IPS-18c (cell line): Measurements from ENCODE around the gene IQCH.
A peak's percentile ranks its signal among the peaks of the same experiment; 100 is the strongest.

Experiments
- H3K4me3 ChIP-seq: 2 replicates; pipeline ENCODE4 v1.7.0; 2013; ENCODE audit warnings: low read depth, mild to moderate bottlenecking, low read length, moderate library complexity; ENCODE audit not compliant: insufficient read depth
- H3K9me3 ChIP-seq: one replicate; pipeline ENCODE4 v1.6.1; 2013; ENCODE audit warnings: mild to moderate bottlenecking, low read length, moderate library complexity; ENCODE audit not compliant: control insufficient read depth, insufficient read depth

IQCH gene

GRCh38 chr15:67510597-67511190 lies 256.1 kb downstream of the IQCH start:
- H3K9me3 ChIP-seq, result no peaks in the 10 kb centered on the region
- H3K4me3 ChIP-seq, result no peak overlapping the region

DNA sequence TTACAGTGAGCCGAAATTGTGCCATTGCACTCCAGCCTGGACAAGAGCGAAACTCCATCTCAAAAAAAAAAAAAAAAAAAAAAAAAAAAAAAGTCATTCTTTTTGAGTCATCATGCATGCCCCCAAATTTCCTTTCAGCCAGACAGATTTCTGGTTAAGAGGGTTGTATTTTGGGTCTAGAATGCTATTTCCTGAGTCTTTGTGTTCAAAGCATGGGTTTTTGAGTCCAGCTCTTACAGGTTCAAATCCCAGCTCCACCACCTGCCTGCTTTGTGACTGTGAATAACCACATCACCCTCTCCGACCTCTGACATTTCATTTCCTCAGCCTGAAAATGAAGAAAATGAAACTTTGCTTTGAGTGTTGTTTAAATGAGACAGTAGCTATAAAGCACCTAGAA lies 257.0 kb downstream of the IQCH start:
- Histone ChIP-seq H3K4me3 (no peak overlapping the region), H3K9me3 (no peaks in the 10 kb centered on the region)

- Histone ChIP-seq H3K4me3 (no peak overlapping the region), H3K9me3 (no peaks in the 10 kb centered on the region)
These were observed 257.6 kb downstream of the IQCH start for GRCh38 chr15:67512140-67512539.

- no peaks in the 10 kb centered on the region for H3K9me3 ChIP-seq
- no peak overlapping the region for H3K4me3 ChIP-seq
These were observed 258.5 kb downstream of the IQCH start for GRCh38 chr15:67512933-67513714.

- Histone ChIP-seq H3K4me3 (no peak overlapping the region), H3K9me3 (no peaks in the 10 kb centered on the region)
These were observed 260.5 kb downstream of the IQCH start for GRCh38 chr15:67515090-67515489.

- no peak overlapping the region for H3K4me3 ChIP-seq
- H3K9me3 ChIP-seq, result peaks cover 2% of the 10 kb centered on the region
These were observed 261.0 kb downstream of the IQCH start for GRCh38 chr15:67515557-67515956.

GRCh38 chr15:67520321-67521028 lies 265.9 kb downstream of the IQCH start:
- H3K4me3 ChIP-seq, result peak overlapping the region; percentile 86
- H3K9me3 ChIP-seq, result peaks cover 3% of the 10 kb centered on the region

- peak within 1 kb of the TSS; percentile 86 for H3K4me3 ChIP-seq
- peaks cover 3% of the 10 kb centered on the region for H3K9me3 ChIP-seq
These were observed 266.6 kb downstream of the IQCH start, which contains the start of gene C15orf61 for GRCh38 chr15:67521029-67521782. TSS of gene C15orf61 (plus strand) at chr15:67521131. CDS start at chr15:67521249, 118 bp downstream.

- peak overlapping the region; percentile 86 for H3K4me3 ChIP-seq
- H3K9me3 ChIP-seq, result peaks cover 3% of the 10 kb centered on the region
These were observed 267.4 kb downstream of the IQCH start for GRCh38 chr15:67521783-67522568.

GRCh38 chr15:67523330-67523729 lies 268.7 kb downstream of the IQCH start:
- H3K4me3 ChIP-seq, result no peak overlapping the region

GRCh38 chr15:67524235-67524634 lies 269.6 kb downstream of the IQCH start:
- peaks cover 3% of the 10 kb centered on the region for H3K9me3 ChIP-seq
- H3K4me3 ChIP-seq, result no peak overlapping the region

More at GRCh38 chr15:67523330-67523729, 268.7 kb downstream of the IQCH start:
- peaks cover 3% of the 10 kb centered on the region for H3K9me3 ChIP-seq

DNA sequence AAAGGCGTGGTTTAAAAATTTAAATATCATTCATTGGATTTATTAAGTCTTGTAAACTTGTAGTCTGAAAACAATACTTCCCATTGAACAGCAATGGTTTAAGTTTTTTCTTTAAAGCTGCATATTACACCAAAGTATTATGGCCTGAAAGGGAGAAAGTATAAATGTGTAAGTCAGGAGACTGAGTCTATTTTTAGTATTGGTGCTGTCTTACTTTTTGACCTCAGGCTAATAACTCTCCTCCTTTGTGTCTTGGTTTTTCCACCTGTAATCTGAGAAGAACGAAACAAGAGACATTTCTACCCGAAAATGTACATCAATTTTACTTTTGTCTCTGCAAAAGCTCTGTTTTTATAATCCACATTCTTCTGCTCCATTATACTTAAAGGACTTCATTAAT lies 273.9 kb downstream of the IQCH start:
- no peaks in the 10 kb centered on the region for H3K9me3 ChIP-seq
- H3K4me3 ChIP-seq, result no peak overlapping the region

- H3K9me3 ChIP-seq, result no peaks in the 10 kb centered on the region
- no peak overlapping the region for H3K4me3 ChIP-seq
These were observed 276.9 kb downstream of the IQCH start for GRCh38 chr15:67531379-67531914.

- Histone ChIP-seq H3K9me3 (no peaks in the 10 kb centered on the region), H3K4me3 (no peak overlapping the region)
These were observed 279.3 kb downstream of the IQCH start for GRCh38 chr15:67533873-67534272.

GRCh38 chr15:67534360-67534759 lies 279.8 kb downstream of the IQCH start:
- no peak overlapping the region for H3K4me3 ChIP-seq
- no peaks in the 10 kb centered on the region for H3K9me3 ChIP-seq

GRCh38 chr15:67537771-67538170 lies 283.2 kb downstream of the IQCH start:
- Histone ChIP-seq H3K9me3 (no peaks in the 10 kb centered on the region), H3K4me3 (no peak overlapping the region)
